Muscle layer of duodenum (tissue), 2 donors: Measurements from ENCODE around the gene AHCYL2.
"Not testable (repeated sequence)": the region's sequence is repeated elsewhere in the genome, so short reads cannot be mapped to it uniquely, and the experiment has no call there.

Source experiments
- H3K27ac ChIP-seq: one replicate; pipeline ENCODE4 v1.7.0; 2013; ENCODE audit warnings: mild to moderate bottlenecking, low read length
- H3K27me3 ChIP-seq: one replicate; pipeline ENCODE4 v1.7.0; 2013; ENCODE audit warnings: low read depth, mild to moderate bottlenecking, control low read depth, low read length
- H3K36me3 ChIP-seq, 2 donors: one replicate each; pipeline ENCODE4 v1.7.0; 2013; ENCODE audit warnings: low read length in 2 of 2, control low read depth in 1 of 2, mild to moderate bottlenecking in 1 of 2; ENCODE audit not compliant: insufficient read depth in 2 of 2, control insufficient read depth in 1 of 2
- H3K4me1 ChIP-seq, 2 donors: one replicate each; pipeline ENCODE4 v1.7.0; 2013; ENCODE audit warnings: low read length in 2 of 2, mild to moderate bottlenecking in 2 of 2, control low read depth in 1 of 2, moderate library complexity in 1 of 2; ENCODE audit not compliant: insufficient read depth in 2 of 2, control insufficient read depth in 1 of 2
- H3K4me3 ChIP-seq, 2 donors: one replicate each; pipeline ENCODE4 v1.7.0; 2013; ENCODE audit warnings: low read length in 2 of 2, low read depth in 1 of 2, mild to moderate bottlenecking in 1 of 2
- H3K9me3 ChIP-seq, 2 donors: one replicate each; pipeline ENCODE4 v1.7.0; 2013; ENCODE audit warnings: low read length in 2 of 2, control low read depth in 1 of 2, mild to moderate bottlenecking in 1 of 2; ENCODE audit not compliant: control insufficient read depth in 1 of 2
- donor health status: healthy.

AHCYL2 gene

GRCh38 chr7:129437190-129437589 is 212.4 kb downstream of the AHCYL2 start:
- no peak overlapping the region for H3K4me3 ChIP-seq
- H3K9me3 ChIP-seq = no peaks in the 10 kb centered on the region
- no peak overlapping the region for H3K27ac ChIP-seq
- peaks cover 11% of the 10 kb centered on the region for H3K27me3 ChIP-seq
- no peaks in the 10 kb centered on the region for H3K36me3 ChIP-seq
- peaks cover 6 to 13% of the 10 kb centered on the region in 2 donors for H3K4me1 ChIP-seq

GRCh38 chr7:129438281-129438838 is 213.5 kb downstream of the AHCYL2 start:
- H3K4me3 ChIP-seq = no peak overlapping the region
- no peak overlapping the region for H3K27ac ChIP-seq
- peaks cover 11% of the 10 kb centered on the region for H3K27me3 ChIP-seq
- H3K36me3 ChIP-seq = no peaks in the 10 kb centered on the region
- H3K4me1 ChIP-seq = peaks cover 3 to 11% of the 10 kb centered on the region in 2 donors
- H3K9me3 ChIP-seq = no peaks in the 10 kb centered on the region

GRCh38 chr7:129438839-129439651 is 214.2 kb downstream of the AHCYL2 start:
- no peaks in the 10 kb centered on the region for H3K9me3 ChIP-seq
- H3K36me3 ChIP-seq = no peaks in the 10 kb centered on the region
- peaks cover 11% of the 10 kb centered on the region for H3K27me3 ChIP-seq
- H3K27ac ChIP-seq = no peak overlapping the region
- H3K4me3 ChIP-seq = no peak overlapping the region
- peaks cover 0 to 7% of the 10 kb centered on the region in 2 donors for H3K4me1 ChIP-seq

- Histone ChIP-seq H3K4me3 (no peak overlapping the region), H3K4me1 (peaks cover 0 to 1% of the 10 kb centered on the region in 2 donors), H3K27ac (no peak overlapping the region)
These were observed 215.3 kb downstream of the AHCYL2 start for GRCh38 chr7:129439963-129440625.

GRCh38 chr7:129443612-129444011 is 218.8 kb downstream of the AHCYL2 start:
- peaks cover 0 to 7% of the 10 kb centered on the region in 2 donors for H3K9me3 ChIP-seq
- H3K27me3 ChIP-seq = no peaks in the 10 kb centered on the region
- H3K4me3 ChIP-seq = no peak overlapping the region
- H3K27ac ChIP-seq = no peak overlapping the region
- H3K4me1 ChIP-seq = no peaks in the 10 kb centered on the region
- H3K36me3 ChIP-seq = no peaks in the 10 kb centered on the region

More at GRCh38 chr7:129439963-129440625, 215.3 kb downstream of the AHCYL2 start:
- H3K36me3 ChIP-seq = no peaks in the 10 kb centered on the region
- H3K9me3 ChIP-seq = no peaks in the 10 kb centered on the region
- peaks cover 7% of the 10 kb centered on the region for H3K27me3 ChIP-seq

- H3K36me3 ChIP-seq, H3K9me3 ChIP-seq, H3K27ac ChIP-seq: not testable (repeated sequence)
These were observed 219.9 kb downstream of the AHCYL2 start for GRCh38 chr7:129444776-129445175.

GRCh38 chr7:129446925-129447324 is 222.1 kb downstream of the AHCYL2 start:
- not testable (repeated sequence) for H3K9me3 ChIP-seq, H3K36me3 ChIP-seq, H3K27me3 ChIP-seq, H3K4me3 ChIP-seq, H3K27ac ChIP-seq, H3K4me1 ChIP-seq

More at GRCh38 chr7:129444776-129445175, 219.9 kb downstream of the AHCYL2 start:
- H3K4me1 ChIP-seq, H3K4me3 ChIP-seq, H3K27me3 ChIP-seq: not testable (repeated sequence)

GRCh38 chr7:129447445-129447844 is 222.6 kb downstream of the AHCYL2 start:
- not testable (repeated sequence) for H3K27ac ChIP-seq, H3K4me1 ChIP-seq, H3K36me3 ChIP-seq, H3K27me3 ChIP-seq, H3K9me3 ChIP-seq, H3K4me3 ChIP-seq

- not testable (repeated sequence) for H3K27ac ChIP-seq, H3K27me3 ChIP-seq, H3K4me3 ChIP-seq, H3K36me3 ChIP-seq, H3K9me3 ChIP-seq, H3K4me1 ChIP-seq
These were observed 223.8 kb downstream of the AHCYL2 start for GRCh38 chr7:129448608-129449007.

GRCh38 chr7:129450295-129450694 is 225.5 kb downstream of the AHCYL2 start:
- Histone ChIP-seq H3K36me3 (no peaks in the 10 kb centered on the region), H3K27ac (no peak overlapping the region), H3K4me3 (no peak overlapping the region), H3K27me3 (no peaks in the 10 kb centered on the region), H3K4me1 (no peaks in the 10 kb centered on the region), H3K9me3 (peaks cover 0 to 7% of the 10 kb centered on the region in 2 donors)

- Histone ChIP-seq H3K9me3 (peaks cover 0 to 7% of the 10 kb centered on the region in 2 donors), H3K36me3 (no peaks in the 10 kb centered on the region), H3K4me1 (no peaks in the 10 kb centered on the region), H3K27me3 (no peaks in the 10 kb centered on the region), H3K27ac (no peak overlapping the region), H3K4me3 (no peak overlapping the region)
These were observed 227.9 kb downstream of the AHCYL2 start for GRCh38 chr7:129452589-129453231.
